IPS DF 19.7 (cell line): Measurements from ENCODE around the gene ATP8A1.
A peak's percentile ranks its signal among the peaks of the same experiment; 100 is the strongest.
"Not testable (repeated sequence)": the region's sequence is repeated elsewhere in the genome, so short reads cannot be mapped to it uniquely, and the experiment has no call there.

Source experiments
- DNase-seq: peaks from one replicate; pipeline ENCODE4 v3.0.0-alpha.2; 2013; ENCODE audit warnings: low read depth, low spot score

The ATP8A1 gene

GRCh38 chr4:42470023-42470422 is 186.9 kb downstream of the ATP8A1 start:
- no peak for DNase-seq

GRCh38 chr4:42467777-42468176 is 189.1 kb downstream of the ATP8A1 start:
- not testable (repeated sequence) for DNase-seq

GRCh38 chr4:42466273-42466844 is 190.5 kb downstream of the ATP8A1 start:
- DNase-seq: no peak

- DNase-seq: no peak
Measured at GRCh38 chr4:42464550-42465094, 192.3 kb downstream of the ATP8A1 start.

- not testable (repeated sequence) for DNase-seq
Measured at GRCh38 chr4:42461216-42461615, 195.7 kb downstream of the ATP8A1 start.

GRCh38 chr4:42460043-42460442 is 196.9 kb downstream of the ATP8A1 start:
- no peak for DNase-seq

- DNase-seq: no peak
Measured at GRCh38 chr4:42458657-42459056, 198.2 kb downstream of the ATP8A1 start.

GRCh38 chr4:42454755-42455420 is 202.0 kb downstream of the ATP8A1 start:
- DNase-seq: no peak

- no peak for DNase-seq
Measured at GRCh38 chr4:42453612-42454011, 203.3 kb downstream of the ATP8A1 start.

GRCh38 chr4:42452823-42453222 is 204.1 kb downstream of the ATP8A1 start:
- DNase-seq: no peak

- no peak for DNase-seq
Measured at GRCh38 chr4:42446823-42447222, 210.1 kb downstream of the ATP8A1 start.

- DNase-seq: no peak
Measured at GRCh38 chr4:42445038-42445437, 211.9 kb downstream of the ATP8A1 start.

- DNase-seq: no peak
Measured at GRCh38 chr4:42442601-42443000, 214.3 kb downstream of the ATP8A1 start.

GRCh38 chr4:42440083-42440482 is 216.8 kb downstream of the ATP8A1 start:
- no peak for DNase-seq

GRCh38 chr4:42436928-42437565 is 219.9 kb downstream of the ATP8A1 start:
- DNase-seq: no peak

GRCh38 chr4:42428036-42428435 is 228.9 kb downstream of the ATP8A1 start:
- DNase-seq: peak; percentile 38

- no peak for DNase-seq
Measured at GRCh38 chr4:42425146-42426065, 231.5 kb downstream of the ATP8A1 start.

GRCh38 chr4:42420140-42420539 is 236.8 kb downstream of the ATP8A1 start:
- no peak for DNase-seq

GRCh38 chr4:42417550-42417949 is 239.4 kb downstream of the ATP8A1 start:
- no peak for DNase-seq

GRCh38 chr4:42416017-42416416 is 240.9 kb downstream of the ATP8A1 start:
- no peak for DNase-seq

- DNase-seq: no peak
Measured at GRCh38 chr4:42415281-42415680, 241.6 kb downstream of the ATP8A1 start.

GRCh38 chr4:42412251-42412650 is 244.7 kb downstream of the ATP8A1 start:
- DNase-seq: no peak
